ENCODE results near the gene CCDC185. TPM values are rescaled to one million over a fixed set of nuclear protein-coding genes. Genes with fewer than 3 reads are reported as not detected.

The CCDC185 gene
- total and polyA plus RNA-seq, 2 of the 13 experiments (the other 11 are each of a cell fraction or from before 2014, with no cell fraction given), result not detected

- CTCF ChIA-PET (ENCODE audit: low intra/inter-chr PET ratio, low total read pairs), result no interaction called here
- H2AFZ ChIP-seq (ENCODE audit: low read length), result no peak within 1 kb of the TSS
Measured at GRCh38 chr1:223363856-223364684, 29.1 kb upstream of the CCDC185 start, which contains the start of gene SUSD4. Gene SUSD4 (minus strand): TSS chr1:223364176. CDS start chr1:223363425, 751 bp downstream.

More at GRCh38 chr1:223363856-223364684, 29.1 kb upstream of the CCDC185 start, which contains the start of gene SUSD4:
- Histone ChIP-seq H3K27me3 (ENCODE audit: control insufficient read depth in 1 of 2, insufficient read depth in 2 of 2, low read length in 2 of 2) (peaks cover 4 to 34% of the 10 kb centered on the region in 2 experiments; a peak in 4 of 5 replicates), H3K36me3 (replicated peaks in 1 of 2; ENCODE audit: control insufficient read depth in 1 of 2, insufficient read depth in 2 of 2, low read length in 2 of 2) (no peaks in the 10 kb centered on the region), H3K9me3 (ENCODE audit: low read length) (no peaks in the 10 kb centered on the region), H3K4me2 (ENCODE audit: low read depth, low read length) (peak within 1 kb of the TSS; percentile 67), H3K79me2 (ENCODE audit: insufficient read depth, low read length) (no peaks in the 10 kb centered on the region), H3K9ac (ENCODE audit: insufficient read depth, low read depth, low read length) (no peak within 1 kb of the TSS), H4K20me1 (ENCODE audit: insufficient read depth, low read length) (no peaks in the 10 kb centered on the region), H3K4me1 (ENCODE audit: insufficient read depth, low read length) (no peaks in the 10 kb centered on the region), H3K27ac (ENCODE audit: extremely low read length, insufficient read depth, low read length) (no peak within 1 kb of the TSS), H3K4me3 (replicated peaks in 1 of 3; ENCODE audit: insufficient read depth in 1 of 3, low read depth in 2 of 3, low read length in 3 of 3) (peak within 1 kb of the TSS; percentile 40 to 64 (median 43); a peak in 5 of 6 replicates)
- POLR2A ChIA-PET, result no interaction called here
- DNase-seq (ENCODE audit: low spot score), result no peak
- in situ Hi-C loops (cut with HindIII; ENCODE audit: extremely low pct_ligation_motif_present, low pct_unique_long_range_greater_than_20kb) (no loop called here), intact Hi-C loops (cut with micrococcal nuclease; ENCODE audit: unreplicated experiment) (no loop called here)
- ATAC-seq, result peak; percentile 76
- no TSS peak for BruUV-seq (replicated peaks)
- no peak for TF ChIP-seq MAFF (IDR thresholded peaks at IDR 0.05; ENCODE audit: low read depth, low read length)
- TF ChIP-seq HNRNPK (IDR thresholded peaks at IDR 0.05; ENCODE audit: low read depth, low read length, poor library complexity, severe bottlenecking), result peak; percentile 26
- TF ChIP-seq NFYB (CRISPR knock-in tag; IDR thresholded peaks at IDR 0.05), result peak; percentile 17; the same call in 1 of the 2 replicates
- TF ChIP-seq SNRNP70 (IDR thresholded peaks at IDR 0.05; ENCODE audit: low read depth, low read length), result no peak
- 0 out of 2 replicates have a peak, but pooled peaks have one; percentile 43 for TF ChIP-seq ZBTB14 (CRISPR knock-in tag; IDR thresholded peaks at IDR 0.05)
- 35% methylated on average over 5 of the region's 111 CpGs for WGBS (ENCODE audit: low lambda C conversion rate)
- FAIRE-seq, result no peak

All from HepG2 (cell line).